ENCODE data around the gene ZNF248.
"Not testable (repeated sequence)": the region's sequence is repeated elsewhere in the genome, so short reads cannot be mapped to it uniquely, and the experiment has no call there.

Gene ZNF248

DNA sequence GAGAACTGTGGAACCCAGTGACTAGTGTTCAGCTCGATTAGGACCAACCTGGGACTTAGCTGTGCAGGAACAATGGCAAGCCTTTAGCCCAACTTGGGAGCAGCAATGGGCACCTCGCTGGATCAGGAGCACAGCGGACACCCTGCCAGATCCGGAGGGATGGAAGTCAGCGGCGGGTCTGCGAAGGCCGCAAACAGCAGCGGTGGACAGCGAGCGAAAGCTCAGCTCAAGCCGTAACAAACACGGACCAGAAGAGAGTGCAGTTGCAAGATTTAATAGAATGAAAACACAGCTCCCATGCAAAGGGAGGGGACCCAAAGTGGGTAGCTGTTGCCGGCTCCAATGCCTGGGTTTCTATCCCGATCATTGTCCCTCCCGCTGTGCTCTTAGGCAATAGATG lies 1.9 kb upstream of the ZNF248 start:
- not testable (repeated sequence) for H3K9me3 Mint-ChIP-seq; H3K27ac Mint-ChIP-seq; DNase-seq (ENCODE audit: low spot score in 2 of 2); H3K27me3 Mint-ChIP-seq; H3K36me3 Mint-ChIP-seq; ATAC-seq (ENCODE audit: low read depth); H3K4me3 Mint-ChIP-seq
- peaks cover 19% of the 10 kb centered on the region for H3K4me1 Mint-ChIP-seq

DNA sequence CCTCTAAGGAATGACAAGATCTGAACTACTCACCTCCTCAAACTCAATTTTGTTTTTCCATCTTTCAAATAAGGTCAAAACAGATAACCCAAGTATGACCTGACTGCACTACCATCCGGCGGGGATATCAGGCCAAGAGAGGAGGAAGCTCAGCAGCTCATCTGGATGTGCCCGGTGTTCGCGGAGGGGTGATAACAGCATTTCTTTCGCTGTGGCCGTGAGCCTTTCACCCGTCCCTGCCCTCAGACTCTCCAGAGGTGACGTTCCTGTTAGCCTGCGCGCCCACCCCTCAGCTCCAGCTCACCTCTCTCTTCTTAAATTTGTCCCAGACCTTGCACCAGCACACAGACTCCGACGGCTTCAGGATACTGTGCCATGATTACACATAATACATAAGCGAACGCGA lies 526 bp downstream of the ZNF248 start:
- peak; percentile 8 for ATAC-seq (ENCODE audit: low read depth)
- no peaks in the 10 kb centered on the region for H3K27me3 Mint-ChIP-seq
- DNase-seq (ENCODE audit: low spot score in 2 of 2) = peak in 1 of 2 donors; percentile 11
- H3K9me3 Mint-ChIP-seq = peaks cover 2% of the 10 kb centered on the region
- H3K36me3 Mint-ChIP-seq = peaks cover 9% of the 10 kb centered on the region
- peak overlapping the region; percentile 90 for H3K4me3 Mint-ChIP-seq
- peak overlapping the region; percentile 97 for H3K27ac Mint-ChIP-seq
- H3K4me1 Mint-ChIP-seq = peaks cover 28% of the 10 kb centered on the region

DNA sequence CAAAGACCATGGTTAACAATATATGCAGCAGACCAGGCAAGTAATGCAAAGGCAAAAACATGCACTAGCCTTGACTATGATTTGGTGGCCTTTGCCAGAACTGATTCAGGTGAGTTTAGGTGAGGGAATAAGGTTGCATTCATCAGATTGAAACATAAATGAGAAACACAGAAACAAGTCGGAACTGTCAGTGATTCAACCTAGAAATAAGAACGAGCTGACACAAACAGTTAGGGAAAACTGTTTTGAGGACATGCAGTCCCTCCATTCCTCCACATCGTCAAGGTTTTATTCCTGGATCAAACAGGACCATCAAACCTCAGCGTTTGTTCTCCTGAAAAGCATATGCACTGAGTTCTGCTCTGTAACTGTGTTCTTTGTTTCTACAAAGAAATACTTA lies 1.8 kb downstream of the ZNF248 start:
- H3K4me3 Mint-ChIP-seq = no peak overlapping the region
- peaks cover 30% of the 10 kb centered on the region for H3K4me1 Mint-ChIP-seq
- ATAC-seq (ENCODE audit: low read depth) = no peak
- no peak for DNase-seq (ENCODE audit: low spot score in 2 of 2)
- H3K36me3 Mint-ChIP-seq = peaks cover 11% of the 10 kb centered on the region
- peaks cover 2% of the 10 kb centered on the region for H3K9me3 Mint-ChIP-seq
- H3K27ac Mint-ChIP-seq = no peak overlapping the region
- no peaks in the 10 kb centered on the region for H3K27me3 Mint-ChIP-seq

DNA sequence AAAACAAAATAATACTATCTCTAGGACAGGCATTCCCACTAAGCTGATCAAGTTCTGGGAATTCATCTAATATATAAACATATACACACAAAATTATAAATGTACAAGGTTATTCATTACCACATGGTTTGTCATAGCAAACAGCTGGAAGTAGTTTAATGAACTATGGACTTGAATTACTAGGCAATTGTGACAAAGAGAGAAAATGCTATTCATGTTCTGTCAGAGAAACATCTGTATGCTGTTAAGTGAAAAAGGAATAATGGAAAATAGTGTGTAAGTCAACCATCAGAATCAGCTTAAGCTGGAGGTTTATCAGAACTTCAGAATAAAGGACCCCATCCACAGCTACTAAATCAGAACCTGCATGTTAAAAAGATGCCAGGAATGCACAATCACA lies 2.8 kb downstream of the ZNF248 start:
- ATAC-seq (ENCODE audit: low read depth) = no peak
- no peak for DNase-seq (ENCODE audit: low spot score in 2 of 2)
- Mint-ChIP-seq H3K36me3 (peaks cover 11% of the 10 kb centered on the region), H3K4me3 (no peak overlapping the region), H3K9me3 (no peaks in the 10 kb centered on the region), H3K27ac (no peak overlapping the region), H3K27me3 (no peaks in the 10 kb centered on the region), H3K4me1 (peaks cover 30% of the 10 kb centered on the region)

DNA sequence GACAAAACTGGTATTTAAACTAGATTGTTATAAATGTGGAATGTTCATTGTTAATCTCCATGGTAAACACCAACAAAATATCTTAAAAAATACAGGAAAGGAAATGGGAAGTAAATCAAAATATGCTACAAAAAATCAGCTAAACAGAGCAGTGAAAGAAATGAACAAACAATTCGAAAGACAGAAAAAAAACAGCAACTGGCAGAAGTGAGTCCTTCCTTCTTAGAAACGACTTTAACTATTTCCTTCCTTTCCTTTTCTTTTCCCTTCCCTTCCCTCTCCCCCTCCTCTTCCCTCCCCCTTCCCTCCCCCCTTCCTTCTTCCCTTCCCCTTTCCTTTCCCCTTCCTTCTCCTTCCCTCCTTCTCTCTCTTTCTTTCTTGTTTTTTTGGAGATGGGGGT lies 12.8 kb downstream of the ZNF248 start:
- DNase-seq (ENCODE audit: low spot score in 2 of 2) (no peak), ATAC-seq (ENCODE audit: low read depth) (no peak)
- H3K4me1 Mint-ChIP-seq = peaks cover 10% of the 10 kb centered on the region
- H3K27ac Mint-ChIP-seq = no peak overlapping the region
- H3K36me3 Mint-ChIP-seq = peaks cover 50% of the 10 kb centered on the region
- H3K9me3 Mint-ChIP-seq = peaks cover 8% of the 10 kb centered on the region
- H3K27me3 Mint-ChIP-seq = no peaks in the 10 kb centered on the region
- no peak overlapping the region for H3K4me3 Mint-ChIP-seq

DNA sequence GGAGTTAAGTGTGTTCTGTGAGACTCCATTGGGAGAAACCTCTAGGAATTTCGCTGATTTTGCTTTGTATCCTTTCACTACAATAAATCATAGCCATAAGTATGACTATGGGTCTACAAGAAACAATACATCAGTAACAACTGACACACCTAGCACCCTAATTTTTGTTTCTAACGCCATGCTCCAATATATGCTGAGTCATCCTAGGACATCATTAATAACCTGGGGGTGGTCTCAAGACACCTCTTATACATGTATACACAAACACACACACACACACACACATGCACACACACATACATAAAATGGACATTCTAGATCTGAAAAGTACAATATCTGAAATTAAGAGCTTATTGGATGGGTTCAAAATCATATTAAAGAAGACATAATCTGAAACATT lies 18.2 kb downstream of the ZNF248 start:
- Mint-ChIP-seq H3K4me1 (peaks cover 9% of the 10 kb centered on the region), H3K27me3 (no peaks in the 10 kb centered on the region), H3K9me3 (peaks cover 24% of the 10 kb centered on the region), H3K36me3 (peaks cover 74% of the 10 kb centered on the region), H3K4me3 (no peak overlapping the region), H3K27ac (no peak overlapping the region)
- ATAC-seq (ENCODE audit: low read depth) = no peak
- no peak for DNase-seq (ENCODE audit: low spot score in 2 of 2)

DNA sequence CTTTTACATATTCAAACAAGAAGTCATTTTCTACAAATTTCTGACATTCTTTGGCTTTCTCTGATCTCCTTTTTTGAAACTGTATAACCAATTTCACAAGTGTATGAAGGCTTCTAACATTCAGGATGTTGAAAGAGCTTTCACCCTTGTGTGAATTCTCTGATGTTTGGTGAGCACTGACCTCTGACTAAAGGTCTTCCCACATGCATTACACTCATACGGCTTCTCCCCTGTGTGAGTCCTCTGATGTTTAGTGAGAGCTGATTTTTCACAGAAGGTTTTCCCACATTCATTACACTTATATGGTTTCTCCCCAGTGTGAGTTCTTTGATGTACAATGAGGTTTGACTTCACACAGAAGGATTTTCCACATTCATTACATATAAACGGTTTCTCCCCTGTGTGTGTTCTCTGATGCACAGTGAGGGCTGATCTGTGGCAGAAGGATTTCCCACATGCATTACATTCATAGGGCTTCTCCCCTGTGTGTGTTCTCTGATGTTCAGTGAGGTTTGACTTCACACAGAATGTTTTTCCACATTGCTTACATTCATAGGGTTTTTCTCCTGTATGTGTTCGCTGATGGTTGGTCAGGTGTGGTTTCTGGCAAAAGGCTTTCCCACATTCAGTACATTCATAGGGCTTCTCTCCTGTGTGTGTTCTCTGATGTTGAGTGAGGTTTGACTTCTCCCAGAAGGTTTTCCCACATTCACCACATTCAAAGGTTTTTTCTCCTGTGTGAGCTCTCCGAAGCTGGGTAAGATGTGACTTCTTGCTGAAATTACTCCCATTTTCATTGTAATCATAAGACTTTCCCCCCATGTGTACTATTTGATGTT lies 25.7 kb downstream of the ZNF248 start:
- Mint-ChIP-seq H3K27ac (no peak overlapping the region), H3K27me3 (no peaks in the 10 kb centered on the region), H3K9me3 (peaks cover 44% of the 10 kb centered on the region), H3K36me3 (peaks cover 89% of the 10 kb centered on the region), H3K4me3 (no peak overlapping the region), H3K4me1 (no peaks in the 10 kb centered on the region)
- no peak for ATAC-seq (ENCODE audit: low read depth)
- no peak for DNase-seq (ENCODE audit: low spot score in 2 of 2)

DNA sequence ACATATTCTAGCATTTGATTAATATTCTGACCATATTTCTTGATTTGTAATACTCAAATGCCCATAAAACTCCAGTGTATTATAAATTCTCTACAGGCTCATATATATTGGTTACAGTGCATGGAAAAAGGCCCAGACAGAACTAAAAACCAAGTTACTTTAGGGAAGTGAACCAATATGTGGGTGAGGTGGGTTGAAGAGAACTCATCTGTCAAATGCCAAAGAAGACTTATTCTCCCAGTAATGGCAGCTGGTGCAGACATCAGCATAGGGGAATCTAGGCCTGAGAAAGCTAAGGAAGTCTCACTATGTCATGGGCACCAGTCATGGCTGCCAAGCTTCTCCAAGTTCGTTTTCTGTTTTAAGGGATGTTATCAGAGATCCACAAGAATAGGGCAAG lies 30.6 kb downstream of the ZNF248 start:
- Mint-ChIP-seq H3K36me3 (peaks cover 50% of the 10 kb centered on the region), H3K27me3 (no peaks in the 10 kb centered on the region), H3K4me3 (no peak overlapping the region), H3K4me1 (no peaks in the 10 kb centered on the region), H3K9me3 (peaks cover 25% of the 10 kb centered on the region), H3K27ac (no peak overlapping the region)
- no peak for DNase-seq (ENCODE audit: low spot score in 2 of 2)
- ATAC-seq (ENCODE audit: low read depth) = no peak

DNA sequence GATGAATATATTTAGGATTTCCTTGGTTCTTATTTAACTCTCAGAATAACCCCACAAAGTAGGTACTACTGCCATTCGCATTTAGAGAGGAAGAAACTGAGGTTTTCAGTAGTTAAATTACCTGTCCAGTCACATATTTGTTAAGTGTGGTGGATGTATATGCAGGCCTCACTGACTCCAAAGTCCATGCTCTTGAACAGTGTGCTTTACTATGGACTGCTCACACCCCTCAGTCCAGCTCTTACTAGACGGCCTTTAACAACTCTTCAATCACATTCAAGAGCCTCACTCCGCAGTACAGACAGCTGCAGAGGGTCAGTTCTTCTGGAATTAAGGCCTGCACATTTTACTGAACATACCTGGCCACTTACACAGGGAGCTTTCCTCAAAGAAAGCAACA lies 36.2 kb downstream of the ZNF248 start:
- peaks cover 25% of the 10 kb centered on the region for H3K36me3 Mint-ChIP-seq
- ATAC-seq (ENCODE audit: low read depth) (no peak), DNase-seq (ENCODE audit: low spot score in 2 of 2) (no peak)
- no peak overlapping the region for H3K4me3 Mint-ChIP-seq
- H3K27me3 Mint-ChIP-seq = no peaks in the 10 kb centered on the region
- H3K4me1 Mint-ChIP-seq = no peaks in the 10 kb centered on the region
- H3K9me3 Mint-ChIP-seq = peaks cover 22% of the 10 kb centered on the region
- no peak overlapping the region for H3K27ac Mint-ChIP-seq

DNA sequence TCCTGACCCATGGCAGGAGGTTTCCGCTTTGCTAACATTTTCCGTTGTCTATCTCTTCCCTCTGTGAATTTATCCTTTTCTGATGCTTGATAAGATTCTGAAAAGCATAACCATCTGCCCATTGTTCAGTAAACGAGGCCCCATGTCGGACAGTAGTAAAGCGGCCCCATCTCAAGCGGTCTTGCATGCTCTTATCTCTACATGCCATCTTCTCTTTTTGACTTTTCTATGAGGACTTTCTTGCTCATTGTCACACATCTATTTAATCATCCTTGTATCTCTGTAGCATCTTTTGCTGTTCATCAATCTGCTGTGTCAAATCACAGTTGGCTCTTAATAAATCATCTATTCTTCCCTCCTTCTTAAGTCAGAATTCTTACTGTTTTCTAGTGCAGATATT lies 37.6 kb downstream of the ZNF248 start:
- Mint-ChIP-seq H3K4me3 (no peak overlapping the region), H3K4me1 (no peaks in the 10 kb centered on the region), H3K36me3 (peaks cover 22% of the 10 kb centered on the region), H3K27me3 (no peaks in the 10 kb centered on the region), H3K9me3 (peaks cover 26% of the 10 kb centered on the region), H3K27ac (no peak overlapping the region)
- DNase-seq (ENCODE audit: low spot score in 2 of 2) = no peak
- ATAC-seq (ENCODE audit: low read depth) = no peak

DNA sequence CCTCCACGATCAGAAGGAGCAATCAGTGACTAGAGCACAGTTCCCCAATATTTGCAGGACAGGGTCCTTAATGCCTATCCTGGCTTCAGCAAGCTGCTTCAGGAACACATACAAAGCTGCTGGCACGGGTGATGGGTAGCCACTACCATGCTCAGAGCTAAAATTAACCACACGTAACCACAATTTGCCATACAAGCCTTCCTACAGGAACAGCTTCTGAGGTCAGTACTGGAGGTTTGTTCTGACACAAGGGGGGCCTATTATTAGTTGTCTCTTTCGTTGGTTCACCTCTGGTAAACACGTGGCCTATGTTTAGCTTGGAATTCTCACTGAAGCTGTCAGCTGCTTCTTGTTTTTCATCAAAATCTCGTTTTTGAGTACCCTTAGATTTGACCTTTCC lies 41.1 kb downstream of the ZNF248 start:
- ATAC-seq (ENCODE audit: low read depth) (no peak), DNase-seq (ENCODE audit: low spot score in 2 of 2) (no peak)
- Mint-ChIP-seq H3K9me3 (peaks cover 33% of the 10 kb centered on the region), H3K4me3 (no peak overlapping the region), H3K27me3 (no peaks in the 10 kb centered on the region), H3K36me3 (peaks cover 31% of the 10 kb centered on the region), H3K4me1 (no peaks in the 10 kb centered on the region), H3K27ac (no peak overlapping the region)

DNA sequence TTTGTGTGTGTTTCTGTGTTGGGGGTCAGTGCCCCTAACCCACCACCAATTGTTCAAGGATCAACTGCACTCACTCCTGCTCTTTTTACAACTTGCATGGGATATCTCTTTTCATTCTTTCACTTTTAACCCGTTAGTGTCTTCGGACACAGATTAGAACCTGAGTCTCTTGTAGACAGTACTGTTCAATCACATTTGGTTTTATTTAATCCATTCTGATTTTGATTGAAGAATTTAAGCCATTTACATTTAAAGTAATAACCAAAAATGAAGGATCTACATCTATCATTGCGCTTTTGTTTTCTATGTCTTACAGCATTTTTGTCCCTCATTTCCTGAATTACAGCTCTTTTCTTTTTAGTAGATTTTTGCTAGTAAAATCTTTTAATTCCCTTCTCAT lies 43.6 kb downstream of the ZNF248 start:
- no peaks in the 10 kb centered on the region for H3K4me1 Mint-ChIP-seq
- no peak for ATAC-seq (ENCODE audit: low read depth)
- no peaks in the 10 kb centered on the region for H3K27me3 Mint-ChIP-seq
- peaks cover 25% of the 10 kb centered on the region for H3K36me3 Mint-ChIP-seq
- H3K4me3 Mint-ChIP-seq = no peak overlapping the region
- DNase-seq (ENCODE audit: low spot score in 2 of 2) = no peak
- peaks cover 26% of the 10 kb centered on the region for H3K9me3 Mint-ChIP-seq
- no peak overlapping the region for H3K27ac Mint-ChIP-seq

DNA sequence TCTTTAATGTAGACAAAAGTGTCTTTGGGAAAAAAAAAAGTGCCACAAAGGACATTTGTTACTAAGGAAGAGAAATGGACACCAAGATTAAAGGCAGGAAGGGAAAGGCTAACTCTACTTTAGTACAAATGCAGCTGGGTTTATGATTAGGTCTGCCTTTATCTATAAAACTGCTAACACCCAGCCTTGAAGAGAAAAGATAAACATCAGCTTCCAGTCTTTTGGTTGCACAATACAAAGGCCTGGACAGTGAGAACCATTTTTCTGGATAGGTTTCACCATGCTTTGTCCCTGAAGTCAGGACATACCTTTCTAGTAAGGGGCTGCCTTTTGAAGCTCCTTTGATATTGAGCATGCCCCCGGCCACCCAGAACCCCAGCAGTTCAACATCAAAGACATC lies 45.1 kb downstream of the ZNF248 start:
- ATAC-seq (ENCODE audit: low read depth) = no peak
- H3K4me3 Mint-ChIP-seq = no peak overlapping the region
- H3K27me3 Mint-ChIP-seq = no peaks in the 10 kb centered on the region
- H3K9me3 Mint-ChIP-seq = peaks cover 26% of the 10 kb centered on the region
- H3K27ac Mint-ChIP-seq = no peak overlapping the region
- no peak for DNase-seq (ENCODE audit: low spot score in 2 of 2)
- H3K4me1 Mint-ChIP-seq = no peaks in the 10 kb centered on the region
- H3K36me3 Mint-ChIP-seq = peaks cover 25% of the 10 kb centered on the region

DNA sequence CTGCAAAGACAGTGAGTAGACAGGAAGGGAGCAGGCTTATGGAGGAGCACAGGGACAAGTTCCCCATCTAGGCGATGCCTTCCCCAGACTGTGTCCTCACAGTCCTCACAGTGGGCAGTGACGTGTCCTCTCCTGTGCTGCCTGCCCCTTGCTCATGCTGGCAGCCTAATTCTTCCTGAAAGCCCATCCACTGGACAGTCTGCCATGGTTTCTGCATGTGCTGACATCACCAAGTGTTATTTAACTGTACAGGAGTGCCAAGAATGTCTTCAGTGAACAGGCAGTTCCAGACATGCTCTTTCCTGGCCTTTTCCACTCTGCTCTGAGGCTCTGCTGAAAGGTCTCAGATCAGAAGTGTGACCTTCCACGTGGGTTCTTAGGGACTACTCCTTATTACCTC lies 54.1 kb downstream of the ZNF248 start:
- H3K36me3 Mint-ChIP-seq = peaks cover 18% of the 10 kb centered on the region
- DNase-seq (ENCODE audit: low spot score in 2 of 2) (no peak), ATAC-seq (ENCODE audit: low read depth) (no peak)
- H3K4me1 Mint-ChIP-seq = no peaks in the 10 kb centered on the region
- no peak overlapping the region for H3K4me3 Mint-ChIP-seq
- H3K9me3 Mint-ChIP-seq = peaks cover 6% of the 10 kb centered on the region
- no peak overlapping the region for H3K27ac Mint-ChIP-seq
- H3K27me3 Mint-ChIP-seq = no peaks in the 10 kb centered on the region

DNA sequence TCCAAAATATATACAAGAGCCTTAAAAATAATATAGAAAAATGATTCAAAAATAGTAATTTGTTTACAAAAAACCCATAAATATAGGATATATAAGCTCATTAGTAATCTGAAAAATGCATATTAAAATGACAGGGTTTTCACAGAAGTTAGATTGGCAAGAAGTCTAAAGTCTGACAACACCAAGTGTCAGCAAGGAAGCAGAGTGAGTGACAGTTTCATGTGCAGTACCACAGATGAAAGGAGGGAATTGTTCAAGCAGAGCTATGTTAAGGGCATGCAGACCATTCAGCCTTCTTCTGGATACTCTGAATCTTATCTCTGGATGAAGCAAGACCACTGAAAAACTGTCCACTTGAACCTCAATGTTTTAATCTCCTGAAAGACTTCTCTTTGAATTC lies 55.9 kb downstream of the ZNF248 start:
- no peaks in the 10 kb centered on the region for H3K27me3 Mint-ChIP-seq
- peaks cover 6% of the 10 kb centered on the region for H3K9me3 Mint-ChIP-seq
- H3K4me3 Mint-ChIP-seq = no peak overlapping the region
- H3K4me1 Mint-ChIP-seq = no peaks in the 10 kb centered on the region
- no peak overlapping the region for H3K27ac Mint-ChIP-seq
- peaks cover 20% of the 10 kb centered on the region for H3K36me3 Mint-ChIP-seq
- DNase-seq (ENCODE audit: low spot score in 2 of 2) (no peak), ATAC-seq (ENCODE audit: low read depth) (no peak)
